ENCODE measurements around the gene ZNF473. TPM values are rescaled to one million over a fixed set of nuclear protein-coding genes. Genes with fewer than 3 reads are reported as not detected.

ZNF473 gene
- polyA plus RNA-seq, 1 donor, result 6.7 TPM

GRCh38 chr19:49985871-49986270 is 39.9 kb upstream of the ZNF473 start:
- WGBS (ENCODE audit: insufficient coverage, low lambda C conversion rate), result no CpG with 5 or more reads among the region's 3 CpGs
- peaks cover 24% of the 10 kb centered on the region for H3K4me1 ChIP-seq (ENCODE audit: control insufficient read depth, insufficient read depth, low read length)
- H3K4me3 ChIP-seq (ENCODE audit: low read length), result no peak overlapping the region
- H3K27me3 ChIP-seq (ENCODE audit: control insufficient read depth, insufficient read depth, low read length), result no peaks in the 10 kb centered on the region
- DNase-seq, result no peak
- no peak overlapping the region for H3K27ac ChIP-seq (ENCODE audit: low read length)
- no peaks in the 10 kb centered on the region for H3K9me3 ChIP-seq (ENCODE audit: control insufficient read depth, low read depth, low read length)
- peaks cover 64% of the 10 kb centered on the region for H3K36me3 ChIP-seq (ENCODE audit: control insufficient read depth, insufficient read depth, low read length)

DNA sequence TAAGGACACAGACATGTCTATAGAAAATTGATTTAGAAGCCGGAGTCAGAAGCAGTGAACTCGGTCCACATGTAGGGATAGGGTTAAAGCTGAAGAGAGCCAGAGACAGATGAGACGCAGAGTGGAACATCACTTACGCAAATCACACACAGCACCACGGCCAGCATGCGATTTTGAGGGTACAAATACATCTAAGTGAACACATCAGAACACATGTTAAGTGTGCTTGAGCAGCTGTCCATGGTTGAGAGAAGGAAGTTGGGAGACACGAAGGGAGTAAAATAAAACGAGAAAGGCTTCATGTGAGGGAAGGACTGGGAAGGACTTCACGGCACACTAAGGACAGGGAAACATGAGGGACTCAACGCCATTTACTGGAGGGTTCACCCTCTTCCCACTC is 39.5 kb upstream of the ZNF473 start:
- H3K4me3 ChIP-seq (ENCODE audit: low read length), result no peak overlapping the region
- 100% methylated on average over 2 of the region's 10 CpGs for WGBS (ENCODE audit: insufficient coverage, low lambda C conversion rate)
- H3K4me1 ChIP-seq (ENCODE audit: control insufficient read depth, insufficient read depth, low read length), result peaks cover 21% of the 10 kb centered on the region
- no peaks in the 10 kb centered on the region for H3K9me3 ChIP-seq (ENCODE audit: control insufficient read depth, low read depth, low read length)
- H3K36me3 ChIP-seq (ENCODE audit: control insufficient read depth, insufficient read depth, low read length), result peaks cover 67% of the 10 kb centered on the region
- H3K27me3 ChIP-seq (ENCODE audit: control insufficient read depth, insufficient read depth, low read length), result no peaks in the 10 kb centered on the region
- no peak for DNase-seq
- H3K27ac ChIP-seq (ENCODE audit: low read length), result no peak overlapping the region

GRCh38 chr19:49987159-49987698 is 38.6 kb upstream of the ZNF473 start:
- Histone ChIP-seq H3K36me3 (ENCODE audit: control insufficient read depth, insufficient read depth, low read length) (peaks cover 71% of the 10 kb centered on the region), H3K9me3 (ENCODE audit: control insufficient read depth, low read depth, low read length) (no peaks in the 10 kb centered on the region), H3K4me1 (ENCODE audit: control insufficient read depth, insufficient read depth, low read length) (peaks cover 13% of the 10 kb centered on the region), H3K4me3 (ENCODE audit: low read length) (no peak overlapping the region), H3K27me3 (ENCODE audit: control insufficient read depth, insufficient read depth, low read length) (no peaks in the 10 kb centered on the region), H3K27ac (ENCODE audit: low read length) (no peak overlapping the region)
- DNase-seq, result peak; percentile 87 to 91
- no CpG with 5 or more reads among the region's 9 CpGs for WGBS (ENCODE audit: insufficient coverage, low lambda C conversion rate)

DNA sequence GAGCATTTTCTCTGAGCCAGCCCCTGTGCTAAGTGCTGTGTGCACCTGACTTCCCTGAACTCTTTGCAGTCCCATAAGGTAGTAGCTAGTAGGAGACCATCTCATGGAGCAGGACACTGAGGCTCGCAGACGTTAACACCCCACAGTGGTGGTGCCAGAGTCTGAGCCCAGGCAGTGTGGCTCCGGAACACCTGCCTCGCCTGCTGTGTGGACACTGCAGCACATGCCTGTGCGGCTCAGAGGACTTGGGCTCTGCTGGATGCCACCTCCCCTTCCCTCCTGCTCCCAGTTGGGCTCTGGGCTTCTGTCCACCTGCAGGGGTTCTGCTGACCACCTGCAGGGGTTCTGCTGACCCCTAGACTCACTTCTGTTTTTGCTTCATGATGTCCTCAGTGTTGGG is 37.8 kb upstream of the ZNF473 start:
- Histone ChIP-seq H3K4me3 (ENCODE audit: low read length) (no peak overlapping the region), H3K36me3 (ENCODE audit: control insufficient read depth, insufficient read depth, low read length) (peaks cover 77% of the 10 kb centered on the region), H3K27me3 (ENCODE audit: control insufficient read depth, insufficient read depth, low read length) (no peaks in the 10 kb centered on the region), H3K4me1 (ENCODE audit: control insufficient read depth, insufficient read depth, low read length) (peaks cover 6% of the 10 kb centered on the region), H3K27ac (ENCODE audit: low read length) (no peak overlapping the region), H3K9me3 (ENCODE audit: control insufficient read depth, low read depth, low read length) (no peaks in the 10 kb centered on the region)
- no CpG with 5 or more reads among the region's 5 CpGs for WGBS (ENCODE audit: insufficient coverage, low lambda C conversion rate)
- DNase-seq, result no peak

DNA sequence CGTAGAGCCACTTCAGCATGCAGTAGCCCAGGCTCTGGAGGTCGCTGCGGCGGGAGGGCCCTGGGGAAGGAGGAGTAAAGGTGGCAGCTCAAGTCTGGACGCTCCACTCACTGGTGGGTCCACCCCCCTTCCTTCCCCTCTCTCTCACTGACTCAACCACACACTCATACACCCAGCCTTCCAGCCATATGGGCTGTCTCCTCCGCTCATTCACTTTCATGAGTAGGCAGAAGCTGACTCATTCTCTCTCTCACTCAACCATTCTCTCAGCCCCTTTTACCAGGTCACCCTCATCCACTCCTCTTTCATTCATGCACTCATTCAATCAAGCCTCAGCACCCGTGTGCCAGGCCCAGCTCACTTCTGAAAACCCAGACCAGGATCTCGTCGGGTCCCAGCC is 37.4 kb upstream of the ZNF473 start:
- no peak overlapping the region for H3K27ac ChIP-seq (ENCODE audit: low read length)
- peaks cover 81% of the 10 kb centered on the region for H3K36me3 ChIP-seq (ENCODE audit: control insufficient read depth, insufficient read depth, low read length)
- no peak overlapping the region for H3K4me3 ChIP-seq (ENCODE audit: low read length)
- no peaks in the 10 kb centered on the region for H3K9me3 ChIP-seq (ENCODE audit: control insufficient read depth, low read depth, low read length)
- no peak for DNase-seq
- H3K27me3 ChIP-seq (ENCODE audit: control insufficient read depth, insufficient read depth, low read length), result no peaks in the 10 kb centered on the region
- H3K4me1 ChIP-seq (ENCODE audit: control insufficient read depth, insufficient read depth, low read length), result peaks cover 1% of the 10 kb centered on the region
- WGBS (ENCODE audit: insufficient coverage, low lambda C conversion rate), result 100% methylated on average over 1 of the region's 9 CpGs

GRCh38 chr19:49997709-49998108 is 28.1 kb upstream of the ZNF473 start:
- no peak for DNase-seq
- WGBS (ENCODE audit: insufficient coverage, low lambda C conversion rate), result 60% methylated on average over 1 of the region's 5 CpGs

DNA sequence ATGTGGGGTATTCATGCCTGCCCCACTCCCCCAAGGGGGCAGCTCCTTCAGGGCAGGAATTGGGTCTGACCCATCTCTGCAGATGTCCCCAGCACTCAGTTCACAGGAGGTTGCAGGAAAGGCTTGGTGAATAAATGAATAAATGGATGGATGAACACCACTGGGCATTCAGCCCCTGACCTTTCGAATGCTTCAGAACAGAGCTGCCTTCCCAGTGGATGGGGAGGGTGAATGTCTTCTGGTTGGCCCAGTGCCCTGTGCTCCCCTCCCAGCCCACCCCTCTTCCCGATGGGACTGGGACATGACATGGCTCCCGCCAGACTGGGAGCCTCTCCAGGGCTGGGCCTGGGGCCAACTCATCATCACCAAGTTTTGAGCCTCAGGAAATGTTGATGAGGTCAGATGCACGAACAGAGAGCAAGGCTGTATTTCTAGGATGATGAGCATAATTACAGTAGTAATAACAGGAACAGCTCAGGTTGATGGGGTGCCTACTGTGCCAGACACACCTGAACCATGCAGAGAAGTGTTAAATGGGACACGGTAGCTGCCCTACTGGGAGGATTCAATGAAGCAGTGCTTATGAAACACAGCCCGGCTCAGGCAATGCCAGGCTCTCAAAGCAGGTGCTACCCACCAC is 26.3 kb upstream of the ZNF473 start:
- no CpG with 5 or more reads among the region's 6 CpGs for WGBS (ENCODE audit: insufficient coverage, low lambda C conversion rate)
- Histone ChIP-seq H3K4me3 (ENCODE audit: low read length) (no peak overlapping the region), H3K27ac (ENCODE audit: low read length) (no peak overlapping the region), H3K9me3 (ENCODE audit: control insufficient read depth, low read depth, low read length) (no peaks in the 10 kb centered on the region), H3K4me1 (ENCODE audit: control insufficient read depth, insufficient read depth, low read length) (no peaks in the 10 kb centered on the region), H3K36me3 (ENCODE audit: control insufficient read depth, insufficient read depth, low read length) (peaks cover 82% of the 10 kb centered on the region), H3K27me3 (ENCODE audit: control insufficient read depth, insufficient read depth, low read length) (no peaks in the 10 kb centered on the region)
- DNase-seq, result no peak

More at GRCh38 chr19:49997709-49998108, 28.1 kb upstream of the ZNF473 start:
- Histone ChIP-seq H3K27ac (ENCODE audit: low read length) (no peak overlapping the region), H3K4me3 (ENCODE audit: low read length) (no peak overlapping the region), H3K27me3 (ENCODE audit: control insufficient read depth, insufficient read depth, low read length) (no peaks in the 10 kb centered on the region), H3K4me1 (ENCODE audit: control insufficient read depth, insufficient read depth, low read length) (no peaks in the 10 kb centered on the region), H3K36me3 (ENCODE audit: control insufficient read depth, insufficient read depth, low read length) (peaks cover 82% of the 10 kb centered on the region), H3K9me3 (ENCODE audit: control insufficient read depth, low read depth, low read length) (no peaks in the 10 kb centered on the region)

DNA sequence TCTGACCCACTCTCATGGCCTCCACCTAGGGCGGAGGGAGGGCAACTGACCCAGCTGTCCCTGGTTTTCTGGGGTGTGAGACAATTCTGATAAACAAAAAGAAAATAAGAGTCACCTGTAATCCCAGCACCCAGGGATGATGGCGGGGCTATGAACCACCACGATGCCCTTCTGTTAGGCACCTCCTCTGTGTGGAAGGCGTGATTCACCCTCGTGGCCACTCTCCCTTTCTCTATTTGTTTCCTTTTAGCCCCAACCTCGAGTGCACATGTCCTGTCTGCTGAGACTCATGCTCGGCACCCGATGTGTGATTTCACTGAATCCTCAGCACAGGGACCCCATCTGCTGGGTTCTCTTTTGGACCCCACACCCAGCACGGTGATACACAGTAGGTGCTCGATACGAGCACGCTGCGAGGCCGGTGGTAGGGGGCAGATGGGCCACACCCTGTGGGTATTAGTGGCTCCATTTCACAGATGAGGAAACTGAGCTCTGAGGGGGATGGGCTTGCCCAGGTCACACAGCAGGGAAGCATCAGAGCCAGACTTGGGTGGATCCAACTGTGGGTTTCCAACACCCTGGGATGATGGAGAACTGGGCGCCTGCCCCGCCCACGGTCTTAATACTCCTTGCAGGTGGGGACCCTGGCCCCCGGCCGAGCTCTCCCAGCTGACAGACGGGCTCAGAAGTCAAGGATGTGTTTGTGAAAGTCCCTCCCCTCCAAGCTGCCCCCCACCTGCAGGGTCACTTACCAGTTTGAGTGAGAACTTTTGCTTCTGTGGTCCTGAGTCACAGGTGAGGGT is 25.6 kb upstream of the ZNF473 start:
- WGBS (ENCODE audit: insufficient coverage, low lambda C conversion rate), result 90% methylated on average over 3 of the region's 20 CpGs
- no peak for DNase-seq
- no peak overlapping the region for H3K4me3 ChIP-seq (ENCODE audit: low read length)
- peaks cover 82% of the 10 kb centered on the region for H3K36me3 ChIP-seq (ENCODE audit: control insufficient read depth, insufficient read depth, low read length)
- H3K27ac ChIP-seq (ENCODE audit: low read length), result no peak overlapping the region
- H3K27me3 ChIP-seq (ENCODE audit: control insufficient read depth, insufficient read depth, low read length), result no peaks in the 10 kb centered on the region
- no peaks in the 10 kb centered on the region for H3K4me1 ChIP-seq (ENCODE audit: control insufficient read depth, insufficient read depth, low read length)
- H3K9me3 ChIP-seq (ENCODE audit: control insufficient read depth, low read depth, low read length), result no peaks in the 10 kb centered on the region

DNA sequence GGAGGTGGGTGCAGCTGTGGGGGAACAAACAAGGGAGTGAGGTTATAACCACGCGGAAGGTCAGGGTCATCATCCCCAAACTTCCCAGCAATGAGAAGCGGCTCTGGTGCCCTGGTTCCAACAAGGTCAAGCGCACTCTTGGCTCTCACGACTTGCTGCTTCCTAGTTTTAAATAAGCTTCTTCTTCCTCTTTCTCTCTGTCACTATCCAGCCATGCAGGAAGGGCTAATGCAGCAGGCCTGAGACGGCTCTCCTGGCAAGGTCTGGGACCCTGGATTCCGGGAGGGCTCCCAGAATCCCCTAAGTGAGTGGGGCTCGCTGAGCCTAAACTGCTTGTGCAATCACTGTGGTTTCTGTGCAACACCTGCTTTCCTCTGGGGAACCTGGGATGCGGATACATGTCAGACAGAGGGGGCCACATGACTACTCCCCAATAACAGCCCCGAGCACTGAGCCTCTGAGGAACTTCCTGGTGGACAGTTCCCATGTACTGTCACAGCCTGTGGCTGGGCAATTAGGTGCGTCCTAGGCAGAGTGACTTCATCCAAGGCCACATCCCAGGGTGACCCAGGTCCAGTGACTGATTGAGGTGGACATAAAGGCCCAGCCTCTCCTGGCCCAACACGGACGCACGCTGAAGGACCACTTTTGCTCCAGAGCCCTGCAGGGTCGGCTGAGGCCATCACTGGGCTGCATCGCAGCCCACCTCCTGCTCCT is 24.8 kb upstream of the ZNF473 start:
- Histone ChIP-seq H3K4me3 (ENCODE audit: low read length) (no peak overlapping the region), H3K4me1 (ENCODE audit: control insufficient read depth, insufficient read depth, low read length) (no peaks in the 10 kb centered on the region), H3K9me3 (ENCODE audit: control insufficient read depth, low read depth, low read length) (no peaks in the 10 kb centered on the region), H3K27ac (ENCODE audit: low read length) (no peak overlapping the region), H3K36me3 (ENCODE audit: control insufficient read depth, insufficient read depth, low read length) (peaks cover 85% of the 10 kb centered on the region), H3K27me3 (ENCODE audit: control insufficient read depth, insufficient read depth, low read length) (no peaks in the 10 kb centered on the region)
- no peak for DNase-seq
- 95% methylated on average over 3 of the region's 16 CpGs for WGBS (ENCODE audit: insufficient coverage, low lambda C conversion rate)

DNA sequence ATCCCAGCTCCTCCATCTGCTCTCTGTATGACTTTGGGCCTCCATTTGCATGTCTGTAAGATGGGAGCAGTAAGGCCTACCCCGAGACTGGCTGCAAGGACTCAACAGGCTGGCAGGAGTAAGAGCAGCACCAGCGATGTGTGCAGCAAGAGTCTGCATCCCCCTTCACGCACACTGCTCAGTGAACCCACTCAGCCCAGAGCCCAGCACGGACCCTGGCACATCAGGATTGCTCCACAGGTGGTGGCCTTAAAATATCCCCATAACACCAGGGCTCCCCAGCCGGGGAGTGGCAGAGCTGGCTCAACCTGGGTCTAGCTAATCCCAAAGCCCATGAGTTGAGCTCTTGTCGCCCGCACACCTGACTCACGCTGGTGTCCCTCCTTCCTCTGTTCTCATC is 24.0 kb upstream of the ZNF473 start:
- Histone ChIP-seq H3K36me3 (ENCODE audit: control insufficient read depth, insufficient read depth, low read length) (peaks cover 89% of the 10 kb centered on the region), H3K4me3 (ENCODE audit: low read length) (no peak overlapping the region), H3K9me3 (ENCODE audit: control insufficient read depth, low read depth, low read length) (no peaks in the 10 kb centered on the region), H3K4me1 (ENCODE audit: control insufficient read depth, insufficient read depth, low read length) (no peaks in the 10 kb centered on the region), H3K27ac (ENCODE audit: low read length) (no peak overlapping the region), H3K27me3 (ENCODE audit: control insufficient read depth, insufficient read depth, low read length) (no peaks in the 10 kb centered on the region)
- no peak for DNase-seq
- no CpG with 5 or more reads among the region's 8 CpGs for WGBS (ENCODE audit: insufficient coverage, low lambda C conversion rate)
